Natural killer cell treated with Interleukin-12 subunit alpha and Interleukin-12 subunit beta and Interleukin-15 and Interleukin-18, amount 100 ng/mL, for 72 hours (primary cell): Measurements from ENCODE around the gene TSHZ2. TPM values are rescaled to one million over a fixed set of nuclear protein-coding genes. Genes with fewer than 3 reads are reported as not detected.
"Not testable (repeated sequence)": the region's sequence is repeated elsewhere in the genome, so short reads cannot be mapped to it uniquely, and the experiment has no call there.

Experiments
- ATAC-seq, 2 donors: fragments of 150-1000 bp; cut with Tn5 transposase in 1 of 2; sonication (Bioruptor Pico), chemical (Tn5 transposase) in 1 of 2; 2 replicates each; pipeline ENCODE4 v1.10.0; 2021
- DNase-seq: peaks from one replicate; pipeline ENCODE4 v3.0.0; 2022; ENCODE audit warnings: low spot score
- H3K27ac Mint-ChIP-seq, 2 donors: 1 replicate in 1 of 2; 2 replicates in 1 of 2; pipeline ENCODE4 v1.8.0; 2022; ENCODE audit warnings: mixed read lengths in 2 of 2, mild to moderate bottlenecking in 1 of 2, moderate library complexity in 1 of 2
- H3K27me3 Mint-ChIP-seq, 2 donors: 1 replicate in 1 of 2; 2 replicates in 1 of 2; pipeline ENCODE4 v1.8.0; 2022; ENCODE audit warnings: mixed read lengths in 2 of 2
- H3K36me3 Mint-ChIP-seq: one replicate; pipeline ENCODE4 v1.8.0; 2022; ENCODE audit warnings: mixed read lengths
- H3K4me1 Mint-ChIP-seq, 2 donors: 1 replicate in 1 of 2; 2 replicates in 1 of 2; pipeline ENCODE4 v1.8.0; 2022; ENCODE audit warnings: low read depth in 2 of 2, mixed read lengths in 2 of 2, mild to moderate bottlenecking in 1 of 2
- H3K4me3 Mint-ChIP-seq: one replicate; pipeline ENCODE4 v1.8.0; 2022; ENCODE audit warnings: mixed read lengths
- H3K9me3 Mint-ChIP-seq: 2 replicates; pipeline ENCODE4 v1.8.0; 2022; ENCODE audit warnings: mixed read lengths
- total RNA-seq, 2 donors: library from RNA; stranded (reverse); gene quantifications; one replicate each; pipeline ENCODE4 v1.2.3, GENCODE V29; 2022

The TSHZ2 gene
- total RNA-seq, 2 donors from 2014 or later = 0.05 to 1.1 TPM

- peaks cover 4% of the 10 kb centered on the region for H3K9me3 Mint-ChIP-seq
- H3K27me3 Mint-ChIP-seq = peaks cover 21% of the 10 kb centered on the region in 2 donors
- H3K36me3 Mint-ChIP-seq = peaks cover 7% of the 10 kb centered on the region
- ATAC-seq (no peak), DNase-seq (no peak)
- H3K4me1 Mint-ChIP-seq = no peaks in the 10 kb centered on the region
- H3K4me3 Mint-ChIP-seq = no peak overlapping the region
- H3K27ac Mint-ChIP-seq = no peak overlapping the region
Measured at GRCh38 chr20:53354314-53354713, 382.2 kb downstream of the TSHZ2 start.

GRCh38 chr20:53355790-53356189 lies 383.6 kb downstream of the TSHZ2 start:
- ATAC-seq (no peak), DNase-seq (no peak)
- Mint-ChIP-seq H3K9me3 (peaks cover 4% of the 10 kb centered on the region), H3K36me3 (peaks cover 7% of the 10 kb centered on the region), H3K27me3 (peaks cover 14 to 20% of the 10 kb centered on the region in 2 donors), H3K4me1 (no peaks in the 10 kb centered on the region), H3K4me3 (no peak overlapping the region), H3K27ac (no peak overlapping the region)

DNA sequence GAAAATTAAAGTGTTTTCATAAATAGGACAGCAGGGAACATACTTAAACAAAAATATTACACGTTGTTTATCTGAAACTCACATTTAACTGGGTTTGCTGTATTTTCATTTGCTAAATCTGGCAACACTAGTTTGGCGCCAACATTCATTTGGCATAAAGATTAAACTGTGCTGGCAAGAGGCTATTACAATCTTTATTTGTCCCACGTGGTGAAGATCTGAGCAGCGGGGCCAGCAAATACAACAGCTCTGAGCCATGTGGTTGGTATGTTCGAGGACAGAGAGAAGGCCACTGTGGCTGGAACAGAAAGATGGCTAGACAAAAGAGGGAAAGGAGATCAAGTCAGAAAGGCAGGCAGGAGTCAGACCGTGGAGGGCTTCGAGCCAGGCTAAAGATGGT lies 387.3 kb downstream of the TSHZ2 start:
- DNase-seq = no peak
- Mint-ChIP-seq H3K36me3 (peaks cover 7% of the 10 kb centered on the region), H3K27ac (no peak overlapping the region), H3K4me1 (no peaks in the 10 kb centered on the region), H3K27me3 (peaks cover 6 to 10% of the 10 kb centered on the region in 2 donors), H3K4me3 (no peak overlapping the region), H3K9me3 (peaks cover 4% of the 10 kb centered on the region)
- ATAC-seq = no peak

GRCh38 chr20:53360852-53361251 lies 388.7 kb downstream of the TSHZ2 start:
- DNase-seq (no peak), ATAC-seq (no peak)
- Mint-ChIP-seq H3K27me3 (peaks cover 5 to 10% of the 10 kb centered on the region in 2 donors), H3K36me3 (peaks cover 1% of the 10 kb centered on the region), H3K27ac (no peak overlapping the region), H3K4me1 (no peaks in the 10 kb centered on the region), H3K9me3 (peaks cover under 1% of the 10 kb centered on the region), H3K4me3 (no peak overlapping the region)

- Mint-ChIP-seq H3K9me3 (no peaks in the 10 kb centered on the region), H3K4me3 (no peak overlapping the region), H3K4me1 (no peaks in the 10 kb centered on the region), H3K36me3 (no peaks in the 10 kb centered on the region), H3K27ac (no peak overlapping the region), H3K27me3 (peaks cover 5 to 10% of the 10 kb centered on the region in 2 donors)
- no peak for DNase-seq
- no peak for ATAC-seq
Measured at GRCh38 chr20:53362736-53363135, 390.6 kb downstream of the TSHZ2 start.

DNA sequence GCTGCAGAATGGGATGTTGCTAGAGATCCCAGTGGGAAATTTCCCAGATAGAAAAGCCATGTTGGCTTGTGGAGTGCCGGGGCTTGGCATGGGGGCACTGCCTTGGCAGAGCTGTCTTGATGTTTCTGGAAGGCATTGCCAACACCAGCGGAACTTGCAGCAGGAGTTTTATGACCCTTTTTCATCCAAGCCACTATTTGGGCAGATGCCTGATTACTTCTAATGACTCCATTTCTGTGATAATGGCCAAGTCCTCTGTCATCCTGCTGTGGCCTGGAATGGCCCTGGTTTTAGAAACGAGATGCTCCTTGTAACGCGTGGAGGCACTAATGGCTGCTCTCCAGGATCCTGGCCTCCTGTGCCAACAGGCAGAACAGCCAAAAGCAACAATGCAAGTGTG lies 392.5 kb downstream of the TSHZ2 start:
- no peak for DNase-seq
- peaks cover 2 to 5% of the 10 kb centered on the region in 2 donors for H3K27me3 Mint-ChIP-seq
- H3K4me1 Mint-ChIP-seq = no peaks in the 10 kb centered on the region
- H3K27ac Mint-ChIP-seq = no peak overlapping the region
- no peaks in the 10 kb centered on the region for H3K9me3 Mint-ChIP-seq
- no peak overlapping the region for H3K4me3 Mint-ChIP-seq
- no peaks in the 10 kb centered on the region for H3K36me3 Mint-ChIP-seq
- no peak for ATAC-seq

- no peaks in the 10 kb centered on the region for H3K36me3 Mint-ChIP-seq
- H3K27me3 Mint-ChIP-seq = peaks cover 0 to 5% of the 10 kb centered on the region in 2 donors
- no peaks in the 10 kb centered on the region for H3K4me1 Mint-ChIP-seq
- H3K27ac Mint-ChIP-seq = no peak overlapping the region
- no peak overlapping the region for H3K4me3 Mint-ChIP-seq
- no peak for DNase-seq
- no peak for ATAC-seq
- H3K9me3 Mint-ChIP-seq = no peaks in the 10 kb centered on the region
Measured at GRCh38 chr20:53365076-53365475, 392.9 kb downstream of the TSHZ2 start.

GRCh38 chr20:53365539-53366075 lies 393.4 kb downstream of the TSHZ2 start:
- Mint-ChIP-seq H3K9me3 (no peaks in the 10 kb centered on the region), H3K4me3 (no peak overlapping the region), H3K27ac (no peak overlapping the region), H3K36me3 (no peaks in the 10 kb centered on the region), H3K27me3 (peaks cover 0 to 5% of the 10 kb centered on the region in 2 donors), H3K4me1 (no peaks in the 10 kb centered on the region)
- ATAC-seq = no peak
- DNase-seq = no peak

DNA sequence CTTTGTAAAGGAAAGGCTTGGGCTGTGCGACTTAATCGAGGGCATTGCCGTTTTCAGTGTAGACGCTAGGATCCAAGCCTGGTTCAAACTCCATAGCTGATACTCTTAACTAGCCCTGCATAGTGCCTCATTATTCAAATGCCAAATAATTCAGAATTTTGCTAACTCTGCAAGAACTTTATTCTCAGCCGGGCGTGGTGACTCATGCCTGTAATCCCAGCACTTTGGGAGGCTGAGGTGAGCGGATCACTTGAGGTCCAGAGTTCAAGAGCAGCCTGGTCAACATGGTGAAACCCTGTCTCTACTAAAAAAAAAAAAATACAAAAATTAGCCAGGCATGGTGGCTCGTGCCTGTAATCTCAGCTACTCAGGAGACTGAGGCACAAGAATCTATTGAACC lies 394.8 kb downstream of the TSHZ2 start:
- not testable (repeated sequence) for H3K4me1 Mint-ChIP-seq, H3K4me3 Mint-ChIP-seq, DNase-seq, ATAC-seq, H3K36me3 Mint-ChIP-seq, H3K27me3 Mint-ChIP-seq, H3K27ac Mint-ChIP-seq, H3K9me3 Mint-ChIP-seq

- Mint-ChIP-seq H3K9me3 (no peaks in the 10 kb centered on the region), H3K27me3 (peaks cover 0 to 2% of the 10 kb centered on the region in 2 donors), H3K36me3 (no peaks in the 10 kb centered on the region), H3K27ac (no peak overlapping the region), H3K4me3 (no peak overlapping the region), H3K4me1 (no peaks in the 10 kb centered on the region)
- no peak for DNase-seq
- no peak for ATAC-seq
Measured at GRCh38 chr20:53369871-53370270, 397.7 kb downstream of the TSHZ2 start.

- H3K4me1 Mint-ChIP-seq = no peaks in the 10 kb centered on the region
- no peaks in the 10 kb centered on the region for H3K9me3 Mint-ChIP-seq
- H3K27ac Mint-ChIP-seq = no peak overlapping the region
- H3K36me3 Mint-ChIP-seq = no peaks in the 10 kb centered on the region
- DNase-seq (no peak), ATAC-seq (no peak)
- H3K27me3 Mint-ChIP-seq = no peaks in the 10 kb centered on the region
- H3K4me3 Mint-ChIP-seq = no peak overlapping the region
Measured at GRCh38 chr20:53370345-53370961, 398.3 kb downstream of the TSHZ2 start.

- no peak for DNase-seq
- Mint-ChIP-seq H3K27ac (no peak overlapping the region), H3K36me3 (no peaks in the 10 kb centered on the region)
Measured at GRCh38 chr20:53371216-53371615, 399.1 kb downstream of the TSHZ2 start.

GRCh38 chr20:53376021-53376420 lies 403.9 kb downstream of the TSHZ2 start:
- Mint-ChIP-seq H3K27ac (no peak overlapping the region), H3K9me3 (no peaks in the 10 kb centered on the region), H3K27me3 (no peaks in the 10 kb centered on the region), H3K36me3 (no peaks in the 10 kb centered on the region), H3K4me3 (no peak overlapping the region), H3K4me1 (no peaks in the 10 kb centered on the region)
- no peak for ATAC-seq
- no peak for DNase-seq

More at GRCh38 chr20:53371216-53371615, 399.1 kb downstream of the TSHZ2 start:
- ATAC-seq = no peak
- Mint-ChIP-seq H3K4me1 (no peaks in the 10 kb centered on the region), H3K4me3 (no peak overlapping the region), H3K27me3 (no peaks in the 10 kb centered on the region), H3K9me3 (no peaks in the 10 kb centered on the region)

GRCh38 chr20:53379014-53379832 lies 407.1 kb downstream of the TSHZ2 start:
- H3K27ac Mint-ChIP-seq = no peak overlapping the region
- H3K4me3 Mint-ChIP-seq = no peak overlapping the region
- H3K9me3 Mint-ChIP-seq = no peaks in the 10 kb centered on the region

More at GRCh38 chr20:53379014-53379832, 407.1 kb downstream of the TSHZ2 start:
- DNase-seq (no peak), ATAC-seq (no peak)
- H3K36me3 Mint-ChIP-seq = no peaks in the 10 kb centered on the region
- peaks cover 0 to 5% of the 10 kb centered on the region in 2 donors for H3K27me3 Mint-ChIP-seq
- H3K4me1 Mint-ChIP-seq = no peaks in the 10 kb centered on the region
